Keratinocyte (primary cell): ENCODE data around the gene ATP8B1. TPM values are rescaled to one million over a fixed set of nuclear protein-coding genes. Genes with fewer than 3 reads are reported as not detected.

Experiments
- DNase-seq: peaks from one replicate; pipeline ENCODE4 v3.0.0-alpha.2; 2011; ENCODE audit warnings: low read depth, missing footprints, low spot score
- FAIRE-seq: peaks from 2 replicates; lab custom pipeline; 2011; peaks lifted over from hg19 to GRCh38; lab: Jason Lieb, UNC
- H2AFZ ChIP-seq: 2 replicates; pipeline ENCODE4 v1.6.0; 2012; ENCODE audit warnings: low read length, control low read depth, inconsistent platforms; ENCODE audit not compliant: control insufficient read depth
- H3K27ac ChIP-seq: 2 replicates; pipeline ENCODE4 v1.5.1; 2011; ENCODE audit warnings: low read length; ENCODE audit not compliant: control insufficient read depth, insufficient read depth
- H3K27me3 ChIP-seq: 3 replicates; pipeline ENCODE4 v1.6.0; 2011; ENCODE audit warnings: low read length; ENCODE audit not compliant: control insufficient read depth, insufficient read depth; ENCODE audit errors: extremely low read depth
- H3K36me3 ChIP-seq, 2 experiments: 2 replicates in 1 of 2; 3 replicates in 1 of 2; pipeline ENCODE4 v1.5.1; 2011; ENCODE audit warnings: low read length in 2 of 2, mild to moderate bottlenecking in 1 of 2; ENCODE audit not compliant: control insufficient read depth in 2 of 2, insufficient read depth in 2 of 2; ENCODE audit errors: extremely low read depth in 1 of 2
- H3K4me1 ChIP-seq: 3 replicates; pipeline ENCODE4 v1.5.1; 2011; ENCODE audit warnings: low read length; ENCODE audit not compliant: control insufficient read depth, insufficient read depth; ENCODE audit errors: extremely low read depth
- H3K4me2 ChIP-seq: 3 replicates; pipeline ENCODE4 v1.6.0; 2011; ENCODE audit warnings: low read depth, low read length; ENCODE audit not compliant: control insufficient read depth, insufficient read depth; ENCODE audit errors: extremely low read depth
- H3K4me3 ChIP-seq, 3 experiments: fragments of 200-600 bp in 1 of 3; sonication (generic) in 1 of 3; 2 replicates in 2 of 3; 3 replicates in 1 of 3; pipeline ENCODE4 v1.5.1; 2011 to 2016; ENCODE audit warnings: low read length in 3 of 3, mild to moderate bottlenecking in 3 of 3, control low read depth in 2 of 3, inconsistent platforms in 1 of 3, low read depth in 1 of 3, mixed read lengths in 1 of 3, mixed run types in 1 of 3, moderate library complexity in 1 of 3; ENCODE audit not compliant: control insufficient read depth in 2 of 3, insufficient read depth in 2 of 3; ENCODE audit errors: extremely low read depth in 1 of 3
- H3K79me2 ChIP-seq: 2 replicates; pipeline ENCODE4 v1.6.0; 2012; ENCODE audit warnings: low read length; ENCODE audit not compliant: control insufficient read depth, insufficient read depth
- H3K9ac ChIP-seq: 3 replicates; pipeline ENCODE4 v1.6.0; 2011; ENCODE audit warnings: low read length; ENCODE audit not compliant: control insufficient read depth, insufficient read depth; ENCODE audit errors: extremely low read depth
- H3K9me1 ChIP-seq: 3 replicates; pipeline ENCODE4 v1.6.0; 2011; ENCODE audit warnings: low read length; ENCODE audit not compliant: control insufficient read depth, insufficient read depth; ENCODE audit errors: extremely low read depth
- H3K9me3 ChIP-seq: 2 replicates; pipeline ENCODE4 v1.5.1; 2012; ENCODE audit warnings: low read depth, low read length; ENCODE audit not compliant: control insufficient read depth
- H4K20me1 ChIP-seq: 3 replicates; pipeline ENCODE4 v1.6.0; 2011; ENCODE audit warnings: low read length; ENCODE audit not compliant: control insufficient read depth, insufficient read depth; ENCODE audit errors: extremely low read depth
- EZH2 ChIP-seq: IDR thresholded peaks from one replicate; pipeline ENCODE4 v1.6.1; 2012; ENCODE audit warnings: inconsistent platforms, mild to moderate bottlenecking, low read length, moderate library complexity
- dilution Hi-C: fragments of 300-500 bp; cut with MboI; formaldehyde crosslinking; loops from one replicate; pipeline ENCODE4 v1.7.0; 2020; ENCODE audit warnings: low sequenced_read_pairs; ENCODE audit not compliant: extremely low pct_ligation_motif_present
- polyA plus RNA-seq, 5 experiments: library from polyadenylated mRNA; depleted of rRNA in 3 of 5; stranded (reverse) in 3 of 5; stranded (forward) in 1 of 5; unstranded in 1 of 5; fragments of >200 nt; gene quantifications; 1 replicate in 1 of 5; 2 replicates in 3 of 5; 3 replicates in 1 of 5; pipeline versions ENCODE4 v1.2.1 to v1.2.3, GENCODE V29; 2011 to 2012; ENCODE audit warnings: missing spikeins in 2 of 5, low read depth in 1 of 5, low replicate concordance in 1 of 5
- TF ChIP-seq, protein P1 (sequence below), 3 experiments: IDR thresholded peaks in 1 of 3; conservative IDR thresholded peaks in 1 of 3; optimal IDR thresholded peaks in 1 of 3; 2 replicates in 2 of 3; 3 replicates in 1 of 3; pipeline versions ENCODE3 to v1.5.1; 2011; ENCODE audit warnings: low read length in 3 of 3, mild to moderate bottlenecking in 3 of 3, moderate library complexity in 2 of 3, control low read depth in 1 of 3, inconsistent platforms in 1 of 3; ENCODE audit not compliant: insufficient read depth in 2 of 3; ENCODE audit errors: extremely low read depth in 1 of 3

Gene ATP8B1
- polyA plus RNA-seq, 1 donor (not counting 4 experiments of a cell fraction or from before 2014, with no cell fraction given) = 20.4 TPM

- no peak overlapping the region for H3K4me2 ChIP-seq
- H4K20me1 ChIP-seq = no peaks in the 10 kb centered on the region
- H3K27me3 ChIP-seq = no peaks in the 10 kb centered on the region
- H3K4me3 ChIP-seq = no peak overlapping the region
- no peak for DNase-seq
- H3K27ac ChIP-seq = no peak overlapping the region
- FAIRE-seq = no peak
- no peak overlapping the region for H2AFZ ChIP-seq
- no peaks in the 10 kb centered on the region for H3K9me3 ChIP-seq
- H3K4me1 ChIP-seq = no peaks in the 10 kb centered on the region
- no peak overlapping the region for H3K9ac ChIP-seq
- dilution Hi-C loops = no loop called here
- no peak for TF ChIP-seq EZH2
- TF ChIP-seq, protein P1, sequence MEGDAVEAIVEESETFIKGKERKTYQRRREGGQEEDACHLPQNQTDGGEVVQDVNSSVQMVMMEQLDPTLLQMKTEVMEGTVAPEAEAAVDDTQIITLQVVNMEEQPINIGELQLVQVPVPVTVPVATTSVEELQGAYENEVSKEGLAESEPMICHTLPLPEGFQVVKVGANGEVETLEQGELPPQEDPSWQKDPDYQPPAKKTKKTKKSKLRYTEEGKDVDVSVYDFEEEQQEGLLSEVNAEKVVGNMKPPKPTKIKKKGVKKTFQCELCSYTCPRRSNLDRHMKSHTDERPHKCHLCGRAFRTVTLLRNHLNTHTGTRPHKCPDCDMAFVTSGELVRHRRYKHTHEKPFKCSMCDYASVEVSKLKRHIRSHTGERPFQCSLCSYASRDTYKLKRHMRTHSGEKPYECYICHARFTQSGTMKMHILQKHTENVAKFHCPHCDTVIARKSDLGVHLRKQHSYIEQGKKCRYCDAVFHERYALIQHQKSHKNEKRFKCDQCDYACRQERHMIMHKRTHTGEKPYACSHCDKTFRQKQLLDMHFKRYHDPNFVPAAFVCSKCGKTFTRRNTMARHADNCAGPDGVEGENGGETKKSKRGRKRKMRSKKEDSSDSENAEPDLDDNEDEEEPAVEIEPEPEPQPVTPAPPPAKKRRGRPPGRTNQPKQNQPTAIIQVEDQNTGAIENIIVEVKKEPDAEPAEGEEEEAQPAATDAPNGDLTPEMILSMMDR (optimal IDR thresholded peaks at IDR 0.05 in 1 of 3, IDR thresholded peaks at IDR 0.05 in 1 of 3, conservative IDR thresholded peaks at IDR 0.05 in 1 of 3; ENCODE audit: extremely low read depth in 1 of 3, insufficient read depth in 2 of 3, low read length in 3 of 3) = no peak
- H3K79me2 ChIP-seq = no peaks in the 10 kb centered on the region
- peaks cover 2% of the 10 kb centered on the region in 2 experiments for H3K36me3 ChIP-seq
- no peaks in the 10 kb centered on the region for H3K9me1 ChIP-seq
These were observed 98.1 kb downstream of the ATP8B1 start for GRCh38 chr18:57705011-57705410.

DNA sequence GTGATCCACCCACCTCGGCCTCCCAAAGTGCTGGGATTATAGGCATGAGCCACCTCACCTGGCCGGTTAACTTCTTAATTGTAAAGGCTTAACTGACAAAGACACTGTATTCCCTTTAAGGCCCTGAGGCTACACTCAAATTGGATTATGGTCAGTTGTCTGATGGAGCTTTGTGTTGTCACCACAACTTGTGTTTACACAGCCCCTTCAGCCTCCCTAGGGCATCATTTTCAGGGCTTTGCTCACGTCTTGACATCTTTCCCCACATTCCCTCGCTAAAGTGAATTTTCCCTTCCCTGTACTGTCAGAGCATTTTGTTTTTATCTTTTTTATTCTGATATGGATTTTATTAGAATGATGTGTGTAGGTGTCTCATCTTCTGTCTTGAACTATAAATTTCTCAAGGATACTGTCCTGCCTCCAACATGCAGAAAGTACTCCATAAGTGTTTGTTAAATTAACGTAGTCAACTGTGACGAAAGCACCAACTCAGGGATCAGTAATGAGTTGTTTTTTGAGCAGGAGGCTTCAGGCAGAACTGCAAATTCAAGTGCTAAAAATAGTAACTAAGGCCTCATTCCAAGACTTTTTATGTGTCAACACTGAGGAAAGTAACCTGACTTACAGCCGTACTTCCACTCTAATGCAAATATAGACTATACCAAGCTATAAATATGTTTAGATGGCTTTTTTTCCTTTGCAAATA, 104.4 kb downstream of the ATP8B1 start:
- dilution Hi-C loops = no loop called here
- no peaks in the 10 kb centered on the region for H3K79me2 ChIP-seq
- no peaks in the 10 kb centered on the region for H4K20me1 ChIP-seq
- no peaks in the 10 kb centered on the region for H3K9me3 ChIP-seq
- TF ChIP-seq EZH2 = no peak
- TF ChIP-seq, protein P1 (optimal IDR thresholded peaks at IDR 0.05 in 1 of 3, IDR thresholded peaks at IDR 0.05 in 1 of 3, conservative IDR thresholded peaks at IDR 0.05 in 1 of 3; ENCODE audit: extremely low read depth in 1 of 3, insufficient read depth in 2 of 3, low read length in 3 of 3) = no peak
- no peaks in the 10 kb centered on the region for H3K9me1 ChIP-seq
- H3K27me3 ChIP-seq = no peaks in the 10 kb centered on the region
- DNase-seq (no peak), FAIRE-seq (no peak)
- H3K36me3 ChIP-seq = peaks cover 5 to 6% of the 10 kb centered on the region in 2 experiments
- H2AFZ ChIP-seq = no peak overlapping the region
- H3K9ac ChIP-seq = no peak overlapping the region
- H3K27ac ChIP-seq = no peak overlapping the region
- no peak overlapping the region for H3K4me2 ChIP-seq
- no peak overlapping the region for H3K4me3 ChIP-seq
- H3K4me1 ChIP-seq = peaks cover 5% of the 10 kb centered on the region
